GM21576 (cell line): ENCODE results near the gene MKLN1.
"Not testable (repeated sequence)": the region's sequence is repeated elsewhere in the genome, so short reads cannot be mapped to it uniquely, and the experiment has no call there.

Source experiments
- ATAC-seq: cut with Tn5 transposase; IDR thresholded peaks from one replicate; pipeline ENCODE4 v1.9.1; 2021; ENCODE audit warnings: mild to moderate bottlenecking, moderate library complexity; ENCODE audit not compliant: unreplicated experiment

MKLN1 gene

GRCh38 chr7:131497454-131497853 is 169.8 kb downstream of the MKLN1 start:
- ATAC-seq, result no peak

- no peak for ATAC-seq
Measured at GRCh38 chr7:131498237-131498885, 170.7 kb downstream of the MKLN1 start.

GRCh38 chr7:131499801-131500200 is 172.1 kb downstream of the MKLN1 start:
- no peak for ATAC-seq

- no peak for ATAC-seq
Measured at GRCh38 chr7:131500357-131500756, 172.7 kb downstream of the MKLN1 start.

GRCh38 chr7:131501422-131501821 is 173.7 kb downstream of the MKLN1 start:
- peak; percentile 85 for ATAC-seq

- ATAC-seq, result no peak
Measured at GRCh38 chr7:131501930-131502685, 174.4 kb downstream of the MKLN1 start.

- no peak for ATAC-seq
Measured at GRCh38 chr7:131502810-131503508, 175.3 kb downstream of the MKLN1 start.

- ATAC-seq, result no peak
Measured at GRCh38 chr7:131503639-131504038, 176.0 kb downstream of the MKLN1 start.

GRCh38 chr7:131504157-131504899 is 176.7 kb downstream of the MKLN1 start:
- no peak for ATAC-seq

GRCh38 chr7:131505037-131505620 is 177.5 kb downstream of the MKLN1 start:
- ATAC-seq, result not testable (repeated sequence)

GRCh38 chr7:131505636-131506557 is 178.2 kb downstream of the MKLN1 start:
- no peak for ATAC-seq

- no peak for ATAC-seq
Measured at GRCh38 chr7:131506597-131506996, 178.9 kb downstream of the MKLN1 start.

GRCh38 chr7:131507592-131508331 is 180.1 kb downstream of the MKLN1 start:
- no peak for ATAC-seq

GRCh38 chr7:131508754-131509486 is 181.2 kb downstream of the MKLN1 start:
- no peak for ATAC-seq

- no peak for ATAC-seq
Measured at GRCh38 chr7:131509781-131510180, 182.1 kb downstream of the MKLN1 start.

GRCh38 chr7:131511071-131511470 is 183.4 kb downstream of the MKLN1 start:
- ATAC-seq, result no peak

GRCh38 chr7:131511774-131512535 is 184.3 kb downstream of the MKLN1 start:
- ATAC-seq, result no peak
